ENCODE data around the gene CTTN.

Gene CTTN

GRCh38 chr11:70456921-70457532 is 58.7 kb downstream of the CTTN start:
- DNase-seq: no peak

- DNase-seq: no peak
These were observed 60.4 kb downstream of the CTTN start for GRCh38 chr11:70458736-70459135.

GRCh38 chr11:70460111-70460510 is 61.8 kb downstream of the CTTN start:
- DNase-seq: no peak

- DNase-seq: no peak
These were observed 62.6 kb downstream of the CTTN start for GRCh38 chr11:70460964-70461363.

GRCh38 chr11:70462818-70463477 is 64.6 kb downstream of the CTTN start:
- no peak for DNase-seq

GRCh38 chr11:70463478-70464255 is 65.3 kb downstream of the CTTN start:
- no peak for DNase-seq

- DNase-seq: no peak
These were observed 66.4 kb downstream of the CTTN start for GRCh38 chr11:70464509-70465361.

GRCh38 chr11:70466154-70466553 is 67.8 kb downstream of the CTTN start:
- DNase-seq: no peak

- DNase-seq: no peak
These were observed 68.3 kb downstream of the CTTN start for GRCh38 chr11:70466596-70466995.

- DNase-seq: peak; percentile 42
These were observed 69.1 kb downstream of the CTTN start for GRCh38 chr11:70467201-70468085.

- DNase-seq: no peak
These were observed 70.2 kb downstream of the CTTN start for GRCh38 chr11:70468256-70469195.

- no peak for DNase-seq
These were observed 71.8 kb downstream of the CTTN start for GRCh38 chr11:70470127-70470526.

- no peak for DNase-seq
These were observed 72.9 kb downstream of the CTTN start for GRCh38 chr11:70471254-70471653.

- no peak for DNase-seq
These were observed 73.9 kb downstream of the CTTN start for GRCh38 chr11:70472240-70472639.

GRCh38 chr11:70473186-70473872 is 75.0 kb downstream of the CTTN start:
- DNase-seq: no peak

GRCh38 chr11:70473873-70474690 is 75.8 kb downstream of the CTTN start:
- no peak for DNase-seq

GRCh38 chr11:70474710-70475109 is 76.4 kb downstream of the CTTN start:
- DNase-seq: no peak

- no peak for DNase-seq
These were observed 78.3 kb downstream of the CTTN start for GRCh38 chr11:70476669-70477068.

- no peak for DNase-seq
These were observed 78.8 kb downstream of the CTTN start for GRCh38 chr11:70477176-70477575.

Measured in NCI-H1105 (cell line).